BE2C (cell line): ENCODE data around the gene LMX1A.

Experiments
- DNase-seq: peaks from one replicate; pipeline ENCODE4 v3.0.0-alpha.2; 2020
- H3K27me3 ChIP-seq: fragments of 250-450 bp; sonication (Bioruptor Pico); 2 replicates; pipeline ENCODE4 v1.5.1; 2020; ENCODE audit warnings: mild to moderate bottlenecking
- H3K36me3 ChIP-seq: fragments of 250-450 bp; sonication (Bioruptor Pico); 2 replicates; pipeline ENCODE4 v1.5.1; 2020; ENCODE audit warnings: mild to moderate bottlenecking
- H3K4me1 ChIP-seq: fragments of 250-450 bp; sonication (Bioruptor Pico); 2 replicates; pipeline ENCODE4 v1.5.1; 2020
- H3K4me3 ChIP-seq: 2 replicates; pipeline ENCODE4 v1.5.1; 2011; ENCODE audit warnings: low read depth, low read length
- H3K9me3 ChIP-seq: fragments of 250-450 bp; sonication (Bioruptor Pico); 2 replicates; pipeline ENCODE4 v1.5.1; 2020
- CTCF ChIP-seq: IDR thresholded peaks from 2 replicates; pipeline ENCODE4 v1.5.1; 2012; ENCODE audit warnings: mild to moderate bottlenecking, low read depth, low read length

Gene LMX1A

GRCh38 chr1:165313903-165314302 lies 42.6 kb downstream of the LMX1A start:
- Histone ChIP-seq H3K4me3 (no peak overlapping the region), H3K4me1 (no peaks in the 10 kb centered on the region), H3K9me3 (no peaks in the 10 kb centered on the region), H3K27me3 (no peaks in the 10 kb centered on the region; the same call in 1 of the 2 replicates), H3K36me3 (no peaks in the 10 kb centered on the region)
- TF ChIP-seq CTCF, result no peak
- no peak for DNase-seq

GRCh38 chr1:165312591-165312990 lies 43.9 kb downstream of the LMX1A start:
- Histone ChIP-seq H3K36me3 (no peaks in the 10 kb centered on the region), H3K27me3 (no peaks in the 10 kb centered on the region; the same call in 1 of the 2 replicates), H3K4me1 (no peaks in the 10 kb centered on the region), H3K9me3 (no peaks in the 10 kb centered on the region), H3K4me3 (no peak overlapping the region)
- no peak for TF ChIP-seq CTCF
- DNase-seq, result no peak

GRCh38 chr1:165306543-165307434 lies 49.7 kb downstream of the LMX1A start:
- Histone ChIP-seq H3K4me1 (no peaks in the 10 kb centered on the region), H3K36me3 (no peaks in the 10 kb centered on the region), H3K9me3 (no peaks in the 10 kb centered on the region), H3K4me3 (no peak overlapping the region), H3K27me3 (no peaks in the 10 kb centered on the region)
- TF ChIP-seq CTCF, result no peak
- no peak for DNase-seq

DNA sequence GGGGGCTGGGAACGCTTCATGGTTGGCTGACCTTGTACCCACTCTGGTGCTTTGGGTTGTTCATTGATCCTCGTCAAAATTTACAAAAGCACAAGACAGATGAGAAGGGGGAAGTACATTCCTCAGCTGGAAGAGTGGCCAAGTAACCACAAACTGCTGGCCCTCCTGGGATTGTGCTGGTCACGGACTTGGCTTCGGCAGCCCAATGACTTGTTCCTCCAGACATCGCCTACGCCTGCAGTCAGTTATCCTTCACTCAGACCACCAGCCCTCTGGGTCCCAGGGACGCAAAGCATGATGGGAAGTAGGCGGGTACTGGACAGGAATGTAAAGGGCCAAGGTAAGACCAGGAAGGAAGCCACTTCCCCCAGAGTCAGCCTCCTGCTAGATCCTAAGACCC lies 53.1 kb downstream of the LMX1A start:
- H3K9me3 ChIP-seq, result no peaks in the 10 kb centered on the region
- no peak overlapping the region for H3K4me3 ChIP-seq
- DNase-seq, result peak; percentile 16

DNA sequence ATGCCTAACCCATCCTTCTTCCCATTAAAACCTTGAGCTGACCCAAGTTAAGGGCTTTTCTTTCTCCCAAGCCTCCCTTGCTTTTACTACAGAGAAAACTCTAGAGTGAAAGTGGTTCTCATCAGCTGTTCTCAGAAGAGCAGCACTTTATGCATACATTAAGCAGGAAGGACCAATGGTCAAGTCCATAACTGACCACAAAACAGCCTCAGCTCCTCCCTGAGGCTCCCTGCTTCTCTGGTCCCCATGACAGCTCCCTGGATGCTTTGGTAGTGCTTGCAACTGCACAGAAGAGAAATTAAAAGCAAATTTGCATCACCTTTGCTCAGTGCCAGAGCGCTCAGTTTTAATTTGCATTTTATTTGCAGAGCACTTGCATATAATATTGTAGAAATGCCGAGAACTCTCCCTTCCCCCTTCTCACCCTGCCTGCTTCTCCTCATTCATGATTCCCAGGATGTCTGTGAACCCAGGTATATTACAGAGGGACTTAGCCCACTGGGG lies 56.1 kb downstream of the LMX1A start:
- no peaks in the 10 kb centered on the region for H3K36me3 ChIP-seq
- no peaks in the 10 kb centered on the region for H3K4me1 ChIP-seq
- no peak for DNase-seq
- no peaks in the 10 kb centered on the region for H3K9me3 ChIP-seq
- no peak for TF ChIP-seq CTCF
- H3K4me3 ChIP-seq, result no peak overlapping the region
- no peaks in the 10 kb centered on the region for H3K27me3 ChIP-seq

More for the DNA sequence above, 53.1 kb downstream of the LMX1A start:
- Histone ChIP-seq H3K4me1 (no peaks in the 10 kb centered on the region), H3K27me3 (no peaks in the 10 kb centered on the region), H3K36me3 (no peaks in the 10 kb centered on the region)
- TF ChIP-seq CTCF, result no peak

GRCh38 chr1:165298203-165298820 lies 58.2 kb downstream of the LMX1A start:
- Histone ChIP-seq H3K9me3 (no peaks in the 10 kb centered on the region), H3K36me3 (no peaks in the 10 kb centered on the region), H3K4me1 (no peaks in the 10 kb centered on the region), H3K27me3 (no peaks in the 10 kb centered on the region), H3K4me3 (no peak overlapping the region)
- no peak for DNase-seq
- TF ChIP-seq CTCF, result no peak
